Endothelial cell of umbilical vein (primary cell): ENCODE measurements around the gene RCVRN. TPM values are rescaled to one million over a fixed set of nuclear protein-coding genes. Genes with fewer than 3 reads are reported as not detected.

Experiments used
- polyA plus RNA-seq, 4 experiments: library from polyadenylated mRNA; depleted of rRNA in 3 of 4; stranded (reverse) in 3 of 4; unstranded in 1 of 4; fragments of >200 nt; gene quantifications; 2 replicates each; pipeline versions ENCODE4 v1.2.1 to v1.2.3, GENCODE V29; 2011 to 2012; ENCODE audit warnings: missing spikeins in 1 of 4
- total RNA-seq: library from RNA; stranded (reverse); gene quantifications from 2 replicates; pipeline ENCODE4 v1.2.3, GENCODE V29; 2021

The RCVRN gene
- total and polyA plus RNA-seq, 2 donors (not counting 3 experiments of a cell fraction or from before 2014, with no cell fraction given) = not detected

Other genes starting within 250 kb of the RCVRN start
- gene DHRS7C, start 113.7 kb downstream of the RCVRN start, total RNA-seq = not detected in 2 replicates
- gene DHRS7C, start 113.7 kb downstream of the RCVRN start, polyA plus RNA-seq = not detected in 2 replicates
- not detected in 2 replicates for gene GSG1L2, start 83.2 kb downstream of the RCVRN start, total RNA-seq
- gene GSG1L2, start 83.2 kb downstream of the RCVRN start, polyA plus RNA-seq = not detected in 2 replicates
- not detected in 2 replicates for gene GLP2R, start 79.3 kb downstream of the RCVRN start, total RNA-seq
- gene GLP2R, start 79.3 kb downstream of the RCVRN start, polyA plus RNA-seq = not detected in 2 replicates